DOHH2 (cell line): ENCODE measurements around the gene PPIC.
A peak's percentile ranks its signal among the peaks of the same experiment; 100 is the strongest.

Experiments
- EZH2phosphoT487 ChIP-seq: fragments of 200-600 bp; sonication (generic); IDR thresholded peaks from 2 replicates; pipeline ENCODE4 v1.6.1; 2017; ENCODE audit warnings: borderline replicate concordance, mild to moderate bottlenecking, antibody characterized with exemption, low read length, moderate library complexity, mixed read lengths
- TF ChIP-seq, protein P1 (sequence below): fragments of 200-600 bp; sonication (generic); IDR thresholded peaks from one replicate; pipeline ENCODE4 v1.5.1; 2014; ENCODE audit warnings: antibody characterized with exemption, mild to moderate bottlenecking, low read depth, low read length; ENCODE audit not compliant: poor library complexity, severe bottlenecking

DNA sequence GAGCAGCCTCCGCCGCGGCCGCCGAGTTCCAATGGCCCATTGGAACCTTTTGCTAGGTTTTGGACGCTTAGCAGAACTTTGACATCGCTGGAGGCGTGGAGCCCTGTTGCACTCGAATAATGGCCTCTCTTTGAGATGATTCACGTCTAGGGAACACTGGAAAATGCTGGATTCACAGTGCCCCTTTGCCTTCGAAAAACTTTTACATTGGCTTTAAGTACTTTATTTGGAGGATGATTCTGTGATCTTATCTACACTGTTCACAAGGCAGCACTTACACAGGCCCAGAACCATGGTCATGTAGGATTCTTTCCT lies 536 bp upstream of the PPIC start:
- TF ChIP-seq, protein P1, sequence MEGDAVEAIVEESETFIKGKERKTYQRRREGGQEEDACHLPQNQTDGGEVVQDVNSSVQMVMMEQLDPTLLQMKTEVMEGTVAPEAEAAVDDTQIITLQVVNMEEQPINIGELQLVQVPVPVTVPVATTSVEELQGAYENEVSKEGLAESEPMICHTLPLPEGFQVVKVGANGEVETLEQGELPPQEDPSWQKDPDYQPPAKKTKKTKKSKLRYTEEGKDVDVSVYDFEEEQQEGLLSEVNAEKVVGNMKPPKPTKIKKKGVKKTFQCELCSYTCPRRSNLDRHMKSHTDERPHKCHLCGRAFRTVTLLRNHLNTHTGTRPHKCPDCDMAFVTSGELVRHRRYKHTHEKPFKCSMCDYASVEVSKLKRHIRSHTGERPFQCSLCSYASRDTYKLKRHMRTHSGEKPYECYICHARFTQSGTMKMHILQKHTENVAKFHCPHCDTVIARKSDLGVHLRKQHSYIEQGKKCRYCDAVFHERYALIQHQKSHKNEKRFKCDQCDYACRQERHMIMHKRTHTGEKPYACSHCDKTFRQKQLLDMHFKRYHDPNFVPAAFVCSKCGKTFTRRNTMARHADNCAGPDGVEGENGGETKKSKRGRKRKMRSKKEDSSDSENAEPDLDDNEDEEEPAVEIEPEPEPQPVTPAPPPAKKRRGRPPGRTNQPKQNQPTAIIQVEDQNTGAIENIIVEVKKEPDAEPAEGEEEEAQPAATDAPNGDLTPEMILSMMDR = no peak
- TF ChIP-seq EZH2phosphoT487 = 0 out of 2 replicates have a peak, but pooled peaks have one; percentile 31
